CD4-positive, alpha-beta T cell treated with Interleukin-15 for 4 hours (primary cell): ENCODE results near the gene TOPAZ1.

Experiments
- DNase-seq: peaks from one replicate; pipeline ENCODE4 v3.0.0-alpha.2; 2020; ENCODE audit warnings: low spot score

TOPAZ1 gene

GRCh38 chr3:44248152-44248551 is 6.5 kb downstream of the TOPAZ1 start:
- no peak for DNase-seq

GRCh38 chr3:44252332-44252959 is 10.8 kb downstream of the TOPAZ1 start:
- DNase-seq = no peak

GRCh38 chr3:44259404-44259803 is 17.7 kb downstream of the TOPAZ1 start:
- DNase-seq = no peak

- no peak for DNase-seq
Observed at GRCh38 chr3:44264146-44264545, 22.5 kb downstream of the TOPAZ1 start.

- no peak for DNase-seq
Observed at GRCh38 chr3:44265815-44266214, 24.1 kb downstream of the TOPAZ1 start.

- DNase-seq = no peak
Observed at GRCh38 chr3:44272191-44272590, 30.5 kb downstream of the TOPAZ1 start.

- DNase-seq = no peak
Observed at GRCh38 chr3:44277925-44278324, 36.2 kb downstream of the TOPAZ1 start.

- no peak for DNase-seq
Observed at GRCh38 chr3:44280077-44280476, 38.4 kb downstream of the TOPAZ1 start.

- no peak for DNase-seq
Observed at GRCh38 chr3:44280631-44281030, 38.9 kb downstream of the TOPAZ1 start.

GRCh38 chr3:44284949-44285348 is 43.3 kb downstream of the TOPAZ1 start:
- DNase-seq = no peak

- no peak for DNase-seq
Observed at GRCh38 chr3:44289882-44290462, 48.3 kb downstream of the TOPAZ1 start.

- no peak for DNase-seq
Observed at GRCh38 chr3:44292276-44292675, 50.6 kb downstream of the TOPAZ1 start.

- DNase-seq = no peak
Observed at GRCh38 chr3:44292947-44293346, 51.3 kb downstream of the TOPAZ1 start.

GRCh38 chr3:44297255-44297654 is 55.6 kb downstream of the TOPAZ1 start:
- DNase-seq = no peak

GRCh38 chr3:44301746-44302145 is 60.1 kb downstream of the TOPAZ1 start:
- no peak for DNase-seq

- DNase-seq = no peak
Observed at GRCh38 chr3:44309500-44309899, 67.8 kb downstream of the TOPAZ1 start.

GRCh38 chr3:44318891-44319311 is 77.2 kb downstream of the TOPAZ1 start:
- DNase-seq = no peak

GRCh38 chr3:44321335-44321734 is 79.6 kb downstream of the TOPAZ1 start:
- DNase-seq = no peak

- DNase-seq = peak; percentile 47
Observed at GRCh38 chr3:44323341-44323955, 81.8 kb downstream of the TOPAZ1 start.

- no peak for DNase-seq
Observed at GRCh38 chr3:44324584-44324983, 82.9 kb downstream of the TOPAZ1 start.

- DNase-seq = no peak
Observed at GRCh38 chr3:44326019-44326418, 84.3 kb downstream of the TOPAZ1 start.

GRCh38 chr3:44326515-44326914 is 84.8 kb downstream of the TOPAZ1 start:
- DNase-seq = no peak

- no peak for DNase-seq
Observed at GRCh38 chr3:44329946-44330345, 88.3 kb downstream of the TOPAZ1 start.

GRCh38 chr3:44330444-44330843 is 88.8 kb downstream of the TOPAZ1 start:
- no peak for DNase-seq
